Immature natural killer cell (primary cell): Measurements from ENCODE around the gene SAMD4A. TPM values are rescaled to one million over a fixed set of nuclear protein-coding genes. Genes with fewer than 3 reads are reported as not detected.

Source experiments
- DNase-seq, 3 donors: peaks; one replicate each; pipeline ENCODE4 v3.0.0; 2022; ENCODE audit warnings: mixed read lengths in 1 of 3
- H3K27ac Mint-ChIP-seq, 6 donors: one replicate each; pipeline ENCODE4 v1.8.0; 2020; ENCODE audit warnings: mixed read lengths in 6 of 6, mild to moderate bottlenecking in 5 of 6, inconsistent platforms in 4 of 6, moderate library complexity in 3 of 6
- H3K27me3 Mint-ChIP-seq, 3 donors: one replicate each; pipeline ENCODE4 v1.8.0; 2020 to 2021; ENCODE audit warnings: low read depth in 3 of 3, mild to moderate bottlenecking in 3 of 3, mixed read lengths in 3 of 3, moderate library complexity in 3 of 3, inconsistent platforms in 1 of 3
- H3K36me3 Mint-ChIP-seq, 3 donors: one replicate each; pipeline ENCODE4 v1.8.0; 2020; ENCODE audit warnings: mixed read lengths in 3 of 3, inconsistent platforms in 2 of 3, mild to moderate bottlenecking in 2 of 3
- H3K4me1 Mint-ChIP-seq, 2 donors: one replicate each; pipeline ENCODE4 v1.8.0; 2020; ENCODE audit warnings: inconsistent platforms in 2 of 2, mild to moderate bottlenecking in 2 of 2, mixed read lengths in 2 of 2, moderate library complexity in 1 of 2
- H3K4me3 Mint-ChIP-seq, 5 donors: one replicate each; pipeline ENCODE4 v1.8.0; 2020; ENCODE audit warnings: mild to moderate bottlenecking in 5 of 5, mixed read lengths in 5 of 5, inconsistent platforms in 3 of 5, moderate library complexity in 3 of 5
- H3K9me3 Mint-ChIP-seq, 6 donors: one replicate each; pipeline ENCODE4 v1.8.0; 2020; ENCODE audit warnings: mild to moderate bottlenecking in 6 of 6, mixed read lengths in 6 of 6, inconsistent platforms in 4 of 6, moderate library complexity in 3 of 6
- polyA plus RNA-seq, 3 donors: library from polyadenylated mRNA; unstranded; fragments of 300-500 nt; fragmentation: Illumina TruSeq; gene quantifications; one replicate each; pipeline ENCODE4 v1.2.3, GENCODE V29; 2021

SAMD4A gene
- polyA plus RNA-seq, 3 donors from 2014 or later: not detected

DNA sequence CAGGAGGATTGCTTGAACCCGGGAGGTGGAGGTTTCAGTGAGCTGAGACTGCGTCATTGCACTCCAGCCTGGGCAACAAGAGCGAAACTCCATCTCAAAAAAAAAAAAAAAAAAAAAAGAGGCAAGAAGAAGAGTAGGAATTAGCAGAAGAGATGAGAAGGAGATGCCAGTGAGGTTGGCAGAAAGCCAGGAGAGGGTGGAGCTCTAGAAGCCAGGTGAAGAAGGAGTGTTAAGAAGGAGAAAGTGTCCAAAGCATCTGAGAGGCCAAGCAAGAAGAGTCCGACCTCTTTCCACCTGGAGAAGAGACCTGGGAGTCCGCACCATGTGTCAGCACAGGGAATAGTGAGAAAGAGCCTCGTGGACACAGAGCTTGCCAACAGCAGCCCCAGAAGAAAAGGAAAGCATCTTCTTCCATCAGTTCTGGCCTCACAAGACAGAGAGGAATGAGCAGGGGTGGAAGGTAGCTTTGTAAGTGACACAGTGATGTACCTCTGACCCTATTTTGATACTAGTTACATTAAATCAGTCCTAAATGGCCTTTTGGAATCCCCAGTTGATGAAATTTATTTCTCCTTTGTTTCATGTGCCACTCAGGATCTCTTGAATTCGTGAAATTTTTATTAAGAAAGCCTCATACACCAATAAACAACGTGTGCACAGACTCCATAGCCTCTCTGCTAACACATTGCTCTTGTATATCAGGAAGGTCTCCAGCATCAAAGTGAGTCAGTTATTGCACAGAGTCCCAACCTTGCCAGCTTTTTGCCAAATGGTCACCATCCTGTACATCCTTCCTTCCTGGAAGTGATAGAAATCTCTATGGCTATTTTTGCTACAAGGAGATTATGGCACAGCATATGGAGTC lies 70.6 kb downstream of the SAMD4A start:
- no peak overlapping the region for H3K4me3 Mint-ChIP-seq
- peaks cover 9 to 18% (median 16%) of the 10 kb centered on the region in 3 donors for H3K27me3 Mint-ChIP-seq
- no peaks in the 10 kb centered on the region for H3K36me3 Mint-ChIP-seq
- H3K27ac Mint-ChIP-seq: no peak overlapping the region
- no peak for DNase-seq
- H3K9me3 Mint-ChIP-seq: peaks cover 0 to under 1% (median 0%) of the 10 kb centered on the region in 6 donors
- H3K4me1 Mint-ChIP-seq: no peaks in the 10 kb centered on the region

DNA sequence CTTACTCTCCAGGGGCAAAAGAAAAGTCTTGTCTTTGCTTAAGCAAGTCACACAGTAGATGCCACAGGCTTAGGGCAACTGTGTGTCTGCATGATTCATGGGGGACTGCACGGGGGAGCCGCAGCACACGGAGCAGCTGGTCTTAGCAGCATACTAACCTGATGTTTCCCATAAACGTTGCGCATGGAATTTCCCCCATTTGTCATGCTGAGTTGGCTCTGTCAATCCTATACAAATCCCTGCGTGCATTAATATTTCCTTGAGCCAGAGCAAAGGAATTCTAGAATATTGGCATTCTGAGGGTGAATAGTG lies 71.2 kb downstream of the SAMD4A start:
- peaks cover 9 to 19% (median 17%) of the 10 kb centered on the region in 3 donors for H3K27me3 Mint-ChIP-seq
- no peaks in the 10 kb centered on the region for H3K9me3 Mint-ChIP-seq
- H3K27ac Mint-ChIP-seq: no peak overlapping the region
- H3K4me3 Mint-ChIP-seq: no peak overlapping the region
- no peak for DNase-seq
- no peaks in the 10 kb centered on the region for H3K4me1 Mint-ChIP-seq
- H3K36me3 Mint-ChIP-seq: no peaks in the 10 kb centered on the region

DNA sequence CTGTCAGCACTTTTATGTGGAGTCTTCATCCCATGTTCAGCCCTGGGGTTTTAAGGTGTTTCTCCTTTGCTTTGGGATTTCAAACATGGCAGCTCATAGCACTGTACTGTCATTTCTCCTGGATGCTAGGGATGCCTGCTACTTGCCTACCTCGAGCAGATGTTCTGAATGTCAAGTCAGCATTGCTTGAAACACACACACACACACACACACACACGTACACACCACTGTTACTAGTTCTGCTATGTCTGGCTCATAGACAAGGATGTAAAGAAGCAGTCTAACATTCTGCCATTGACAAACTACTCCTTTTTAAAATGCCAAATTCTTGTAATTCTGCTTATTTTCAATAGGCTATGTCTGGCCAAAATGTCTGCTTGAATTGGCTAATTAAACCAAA lies 72.7 kb downstream of the SAMD4A start:
- no peaks in the 10 kb centered on the region for H3K36me3 Mint-ChIP-seq
- no peak for DNase-seq
- H3K9me3 Mint-ChIP-seq: no peaks in the 10 kb centered on the region
- no peaks in the 10 kb centered on the region for H3K4me1 Mint-ChIP-seq
- H3K27me3 Mint-ChIP-seq: peaks cover 9 to 21% (median 19%) of the 10 kb centered on the region in 3 donors
- H3K27ac Mint-ChIP-seq: no peak overlapping the region
- H3K4me3 Mint-ChIP-seq: no peak overlapping the region

DNA sequence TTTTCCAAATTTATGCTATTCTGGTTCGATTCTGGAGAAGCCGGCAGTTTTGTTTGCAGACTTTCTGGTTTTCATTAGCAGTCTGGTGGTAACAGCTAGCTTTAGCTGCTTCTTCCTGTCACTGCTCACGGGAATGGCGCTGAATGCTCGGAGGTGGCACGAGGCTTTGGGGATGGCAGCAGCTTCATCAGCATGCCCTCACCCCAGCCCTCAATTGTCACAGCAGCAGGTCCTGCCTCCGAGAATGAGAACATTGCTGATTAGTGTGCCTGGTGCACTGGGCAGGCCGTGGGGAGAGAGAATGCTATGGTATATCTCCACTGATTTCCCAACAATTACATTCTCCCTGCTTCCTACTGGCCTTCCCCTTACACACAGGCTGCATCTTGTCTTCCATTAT lies 73.6 kb downstream of the SAMD4A start:
- Mint-ChIP-seq H3K4me1 (no peaks in the 10 kb centered on the region), H3K4me3 (no peak overlapping the region), H3K27me3 (peaks cover 9 to 21% (median 19%) of the 10 kb centered on the region in 3 donors), H3K9me3 (no peaks in the 10 kb centered on the region), H3K27ac (no peak overlapping the region), H3K36me3 (no peaks in the 10 kb centered on the region)
- DNase-seq: no peak

DNA sequence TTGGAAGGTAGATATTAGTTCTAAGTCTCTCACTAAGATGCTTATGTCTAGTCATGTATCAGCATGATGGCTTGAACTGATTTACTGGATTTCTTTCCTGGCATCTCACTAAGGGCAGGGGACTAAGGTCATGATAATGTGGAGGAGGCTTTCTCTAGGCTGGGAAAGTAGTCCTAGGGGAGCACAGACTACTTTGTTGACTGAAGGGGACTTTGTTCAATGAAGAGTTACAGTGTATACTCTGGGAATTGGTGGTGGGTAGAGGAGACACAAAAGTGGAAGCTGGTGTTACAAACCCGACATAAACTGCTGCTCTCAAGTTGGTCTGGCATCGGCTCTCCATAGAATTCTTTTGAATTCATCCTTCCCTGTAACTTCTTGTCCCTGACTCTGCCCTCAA lies 75.2 kb downstream of the SAMD4A start:
- Mint-ChIP-seq H3K27ac (no peak overlapping the region), H3K4me3 (no peak overlapping the region), H3K36me3 (no peaks in the 10 kb centered on the region), H3K9me3 (no peaks in the 10 kb centered on the region), H3K27me3 (peaks cover 8 to 15% (median 11%) of the 10 kb centered on the region in 3 donors), H3K4me1 (no peaks in the 10 kb centered on the region)
- DNase-seq: no peak

DNA sequence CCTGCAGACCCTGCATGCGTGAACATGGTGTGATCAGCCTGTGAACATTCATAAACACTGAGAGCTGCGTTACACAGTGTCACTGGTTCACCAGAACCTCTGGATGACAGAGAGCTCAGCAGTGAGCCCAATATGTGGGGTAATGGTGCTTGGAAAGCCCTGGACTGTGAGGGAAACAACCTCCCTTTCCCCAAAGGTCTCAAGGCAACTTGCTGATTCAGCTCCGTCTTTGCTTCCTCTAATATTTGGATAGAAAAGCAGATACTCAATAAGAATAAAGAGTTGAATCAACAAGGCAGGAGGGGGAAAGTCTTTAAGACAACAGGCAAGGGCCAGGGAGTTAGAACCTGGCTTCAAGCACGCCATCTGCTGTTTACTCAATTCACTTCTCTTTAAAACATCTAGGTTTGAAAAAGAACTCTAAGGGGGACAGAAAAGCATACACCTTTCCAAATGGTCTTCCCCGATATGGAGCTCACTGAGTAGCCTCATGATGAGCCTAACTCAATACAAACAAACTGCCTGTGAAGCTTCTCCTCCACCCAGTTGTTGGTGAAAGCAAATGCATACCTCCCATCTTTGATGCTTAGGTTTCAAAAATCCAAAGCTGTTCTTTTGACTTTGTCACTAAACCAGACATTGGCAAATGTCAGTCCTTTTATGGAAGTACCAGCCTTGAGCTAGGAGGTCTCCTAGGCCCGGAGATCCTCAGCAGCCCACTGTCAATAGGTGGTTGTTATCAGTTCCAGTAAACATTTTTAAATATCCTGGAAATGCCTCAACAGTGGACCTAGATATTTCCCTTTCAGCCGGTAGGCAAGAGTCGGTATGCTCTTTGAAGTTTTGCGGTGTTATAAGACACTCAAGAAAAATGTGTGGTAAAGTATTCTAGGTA lies 76.1 kb downstream of the SAMD4A start:
- Mint-ChIP-seq H3K36me3 (no peaks in the 10 kb centered on the region), H3K9me3 (no peaks in the 10 kb centered on the region), H3K27ac (no peak overlapping the region), H3K4me1 (no peaks in the 10 kb centered on the region), H3K27me3 (peaks cover 5 to 12% (median 6%) of the 10 kb centered on the region in 3 donors), H3K4me3 (no peak overlapping the region)
- DNase-seq: peak; percentile 20 to 28 (median 28)

DNA sequence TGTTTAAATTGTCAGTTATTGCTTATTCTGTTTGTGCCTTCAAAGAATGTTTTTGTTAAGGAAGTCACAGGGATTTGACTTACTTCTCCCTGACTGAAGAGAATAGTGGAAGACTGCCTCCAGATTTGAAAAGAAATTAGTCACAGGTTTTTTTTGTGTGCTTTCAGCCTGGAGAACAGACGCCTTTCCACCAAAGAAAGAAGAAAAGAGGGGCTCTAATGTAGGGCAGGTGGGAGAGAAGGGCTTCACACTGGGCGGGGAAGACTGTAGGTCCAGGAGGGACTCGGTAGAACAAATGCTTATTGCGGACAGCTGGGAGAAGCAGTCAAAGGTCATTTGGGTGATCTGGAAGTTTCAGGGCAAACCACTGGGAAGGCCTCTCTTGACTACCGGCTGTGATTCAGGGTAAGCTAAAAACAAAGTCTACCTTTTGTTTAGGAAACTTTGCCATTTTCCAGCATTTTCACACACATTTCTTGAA lies 76.8 kb downstream of the SAMD4A start:
- no peaks in the 10 kb centered on the region for H3K4me1 Mint-ChIP-seq
- H3K36me3 Mint-ChIP-seq: no peaks in the 10 kb centered on the region
- peaks cover 5 to 10% (median 6%) of the 10 kb centered on the region in 3 donors for H3K27me3 Mint-ChIP-seq
- no peak overlapping the region for H3K27ac Mint-ChIP-seq
- no peaks in the 10 kb centered on the region for H3K9me3 Mint-ChIP-seq
- no peak for DNase-seq
- no peak overlapping the region for H3K4me3 Mint-ChIP-seq

DNA sequence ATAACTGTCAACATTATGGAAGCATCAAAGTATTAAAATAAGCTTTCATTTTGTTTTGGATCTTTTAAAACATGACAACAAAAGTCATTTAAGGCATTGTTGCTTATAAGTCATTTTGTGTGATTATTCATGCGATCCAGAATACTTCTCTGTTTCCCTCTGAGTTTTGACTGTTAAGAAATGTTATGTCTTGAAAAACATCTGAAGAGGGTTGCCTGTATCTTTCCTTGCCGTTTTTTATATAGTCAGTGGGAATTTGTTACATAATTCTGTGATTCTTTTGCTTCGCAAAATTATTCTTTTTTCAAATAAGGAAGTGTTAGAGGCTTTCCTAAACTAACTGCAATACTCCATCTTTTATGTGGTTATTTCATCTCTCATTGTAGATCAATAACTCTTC lies 78.7 kb downstream of the SAMD4A start:
- H3K9me3 Mint-ChIP-seq: no peaks in the 10 kb centered on the region
- H3K36me3 Mint-ChIP-seq: no peaks in the 10 kb centered on the region
- no peak for DNase-seq
- H3K27ac Mint-ChIP-seq: no peak overlapping the region
- H3K27me3 Mint-ChIP-seq: peaks cover 6 to 15% (median 10%) of the 10 kb centered on the region in 3 donors
- no peak overlapping the region for H3K4me3 Mint-ChIP-seq
- no peaks in the 10 kb centered on the region for H3K4me1 Mint-ChIP-seq

DNA sequence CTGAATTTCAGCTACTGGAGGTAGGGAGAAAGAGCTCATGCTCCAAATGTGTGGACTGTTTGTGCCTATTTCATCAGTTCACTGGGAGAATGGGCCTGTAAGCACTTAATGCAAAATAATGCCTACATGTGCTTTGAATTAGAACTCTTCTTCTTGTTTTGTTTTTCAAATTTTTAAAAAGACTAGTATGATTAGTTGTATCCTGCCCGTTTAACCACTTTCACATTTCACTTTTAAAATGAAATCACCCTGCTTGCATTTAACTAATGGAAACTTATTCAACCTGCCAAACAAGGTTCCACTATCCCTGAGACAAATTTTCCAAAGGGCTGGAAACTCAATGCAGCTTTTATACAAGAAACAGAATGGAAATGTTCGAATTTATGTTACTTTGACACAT lies 79.7 kb downstream of the SAMD4A start:
- H3K9me3 Mint-ChIP-seq: no peaks in the 10 kb centered on the region
- H3K27me3 Mint-ChIP-seq: peaks cover 0 to 16% (median 11%) of the 10 kb centered on the region in 3 donors
- no peak overlapping the region for H3K27ac Mint-ChIP-seq
- no peak for DNase-seq
- H3K4me1 Mint-ChIP-seq: no peaks in the 10 kb centered on the region
- no peak overlapping the region for H3K4me3 Mint-ChIP-seq
- no peaks in the 10 kb centered on the region for H3K36me3 Mint-ChIP-seq

DNA sequence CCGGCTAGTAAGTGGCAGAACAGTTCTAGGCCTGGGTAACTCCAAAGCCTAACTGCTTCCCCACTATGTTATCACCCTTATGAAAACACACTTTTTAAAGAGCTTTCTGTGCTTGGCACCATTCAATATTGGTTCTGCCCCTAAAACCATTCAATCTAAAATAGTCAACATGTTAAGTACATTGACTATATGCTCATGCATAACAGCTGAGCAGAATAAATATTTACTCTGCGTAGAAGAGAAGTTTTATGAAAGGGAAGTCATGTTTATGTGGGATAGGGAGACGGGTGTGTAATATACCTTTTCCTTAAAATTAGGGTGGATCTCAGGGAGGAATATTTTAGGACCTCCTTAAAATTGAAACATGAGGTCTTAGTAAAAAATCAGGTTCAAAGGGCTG lies 80.5 kb downstream of the SAMD4A start:
- no peaks in the 10 kb centered on the region for H3K36me3 Mint-ChIP-seq
- H3K4me1 Mint-ChIP-seq: no peaks in the 10 kb centered on the region
- H3K27ac Mint-ChIP-seq: no peak overlapping the region
- no peak for DNase-seq
- no peak overlapping the region for H3K4me3 Mint-ChIP-seq
- no peaks in the 10 kb centered on the region for H3K9me3 Mint-ChIP-seq
- peaks cover 0 to 14% (median 12%) of the 10 kb centered on the region in 3 donors for H3K27me3 Mint-ChIP-seq

DNA sequence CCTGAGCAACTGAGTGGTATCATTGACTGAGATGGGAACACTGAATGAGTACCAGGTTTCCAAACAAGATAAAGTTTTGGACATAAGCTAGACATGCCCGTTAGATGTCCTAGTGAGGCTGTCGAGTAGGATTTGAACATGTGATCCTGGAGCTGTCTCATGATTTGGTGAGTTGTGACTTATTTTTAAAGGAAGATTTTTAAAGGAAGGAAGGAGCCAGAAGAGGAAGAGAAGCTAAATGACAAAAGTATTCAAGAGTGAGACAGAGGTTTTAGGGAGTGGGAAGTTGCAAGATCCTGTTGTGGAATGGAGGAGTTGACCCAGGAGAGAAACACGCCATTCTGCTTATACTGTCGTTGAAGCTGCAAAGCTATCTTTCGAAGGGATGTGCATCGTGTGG lies 82.1 kb downstream of the SAMD4A start:
- peaks cover 0 to 14% (median 14%) of the 10 kb centered on the region in 3 donors for H3K27me3 Mint-ChIP-seq
- no peak overlapping the region for H3K4me3 Mint-ChIP-seq
- no peaks in the 10 kb centered on the region for H3K9me3 Mint-ChIP-seq
- no peak overlapping the region for H3K27ac Mint-ChIP-seq
- no peaks in the 10 kb centered on the region for H3K36me3 Mint-ChIP-seq
- no peaks in the 10 kb centered on the region for H3K4me1 Mint-ChIP-seq
- DNase-seq: no peak

DNA sequence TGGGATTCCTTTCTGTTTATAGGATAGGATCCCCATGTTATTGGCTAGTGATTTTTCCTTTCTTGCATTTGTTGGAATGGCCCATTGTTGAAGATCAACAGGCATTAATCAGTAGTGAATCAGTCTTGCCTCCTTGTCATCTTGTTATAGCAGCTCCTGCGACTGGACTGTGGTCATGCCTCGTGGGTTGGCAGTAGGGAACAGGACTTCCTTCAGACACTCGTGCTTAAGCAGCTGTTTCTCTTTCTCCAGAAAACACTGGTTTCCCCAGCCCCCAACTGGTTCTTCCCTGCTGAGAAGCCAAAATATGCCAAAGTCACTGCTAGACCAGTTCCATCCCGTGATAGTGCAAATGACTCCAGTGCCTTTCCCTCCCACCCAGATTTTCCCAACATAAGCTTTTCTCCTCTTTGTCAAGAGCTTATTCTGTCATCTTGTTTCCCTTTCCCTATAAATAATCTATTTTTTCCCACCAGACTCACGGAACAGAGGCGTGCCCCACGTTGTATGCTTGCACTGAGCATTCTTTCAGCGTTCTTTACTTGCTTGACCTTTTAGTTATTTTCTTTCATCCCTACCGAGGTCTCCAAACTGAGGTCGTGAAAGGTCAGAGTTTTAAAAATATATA lies 83.5 kb downstream of the SAMD4A start:
- no peaks in the 10 kb centered on the region for H3K9me3 Mint-ChIP-seq

DNA sequence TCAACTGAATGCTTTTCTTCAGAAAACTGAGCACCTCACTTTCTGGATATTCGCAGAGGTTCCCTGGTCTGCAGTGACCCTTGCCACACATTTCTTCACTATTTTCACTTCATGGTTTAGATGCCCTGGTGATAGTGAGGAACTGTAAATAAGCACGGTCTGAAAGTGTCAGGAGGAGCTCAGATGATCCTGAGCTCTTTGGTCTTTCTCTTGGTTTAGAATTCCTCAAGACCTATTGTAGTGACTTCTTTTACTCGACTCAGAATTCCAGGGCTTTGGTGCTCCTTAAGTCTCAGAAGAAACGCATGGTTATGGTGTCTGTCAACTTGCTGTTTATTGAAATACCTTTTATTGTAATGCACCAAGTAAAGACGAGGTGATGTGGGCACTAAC lies 84.0 kb downstream of the SAMD4A start:
- Mint-ChIP-seq H3K4me3 (no peak overlapping the region), H3K4me1 (no peaks in the 10 kb centered on the region), H3K27ac (no peak overlapping the region), H3K36me3 (no peaks in the 10 kb centered on the region), H3K9me3 (no peaks in the 10 kb centered on the region), H3K27me3 (peaks cover 5 to 24% (median 23%) of the 10 kb centered on the region in 3 donors)
- DNase-seq: no peak

More for the DNA sequence above, 83.5 kb downstream of the SAMD4A start:
- no peak overlapping the region for H3K4me3 Mint-ChIP-seq
- H3K27me3 Mint-ChIP-seq: peaks cover 5 to 22% (median 20%) of the 10 kb centered on the region in 3 donors
- H3K36me3 Mint-ChIP-seq: no peaks in the 10 kb centered on the region
- H3K4me1 Mint-ChIP-seq: no peaks in the 10 kb centered on the region
- H3K27ac Mint-ChIP-seq: no peak overlapping the region
- DNase-seq: no peak

DNA sequence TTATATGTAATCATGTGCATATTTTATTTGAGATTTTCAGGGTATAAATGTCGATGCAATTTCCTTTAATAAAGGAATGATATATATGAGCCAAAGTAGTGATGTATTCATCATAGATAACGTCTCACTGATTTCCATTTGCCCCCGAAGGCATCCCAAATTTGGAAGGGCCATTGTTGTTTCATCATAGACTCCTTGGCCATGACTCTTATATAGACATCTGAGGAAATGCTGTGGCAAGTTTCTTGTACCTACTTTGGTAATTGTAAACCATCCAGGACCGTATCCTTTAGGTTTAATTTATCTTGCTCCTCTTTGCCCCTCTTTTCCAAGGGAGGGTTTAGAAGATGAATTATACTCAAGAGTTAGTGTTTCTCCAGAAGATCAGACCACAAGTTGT lies 84.7 kb downstream of the SAMD4A start:
- Mint-ChIP-seq H3K4me3 (no peak overlapping the region), H3K4me1 (no peaks in the 10 kb centered on the region), H3K27ac (no peak overlapping the region), H3K27me3 (peaks cover 5 to 24% (median 23%) of the 10 kb centered on the region in 3 donors), H3K9me3 (no peaks in the 10 kb centered on the region), H3K36me3 (no peaks in the 10 kb centered on the region)
- no peak for DNase-seq
